ENCODE data around the gene ISM1. TPM values are rescaled to one million over a fixed set of nuclear protein-coding genes. Genes with fewer than 3 reads are reported as not detected.

The ISM1 gene
- total and polyA plus RNA-seq, 2 experiments from 2014 or later = 0.15 to 0.63 TPM

- Mint-ChIP-seq H3K27me3 (ENCODE audit: insufficient read depth, low read depth, poor library complexity) (no peaks in the 10 kb centered on the region), H3K4me3 (no peak overlapping the region)
- no peak overlapping the region for H3K4me3 ChIP-seq
Observed at GRCh38 chr20:13305284-13305683, 84.2 kb downstream of the ISM1 start.

More at GRCh38 chr20:13305284-13305683, 84.2 kb downstream of the ISM1 start:
- Histone ChIP-seq H3K9me2 (ENCODE audit: insufficient read depth) (no peaks in the 10 kb centered on the region), H3K27me3 (ENCODE audit: insufficient read depth) (no peaks in the 10 kb centered on the region), H3K4me1 (ENCODE audit: insufficient read depth) (no peaks in the 10 kb centered on the region), H3K27ac (ENCODE audit: low read depth) (no peak overlapping the region), H2AFZ (no peak overlapping the region), H4K20me1 (replicated peaks; ENCODE audit: insufficient read depth) (no peaks in the 10 kb centered on the region), H3K36me3 (ENCODE audit: insufficient read depth) (no peaks in the 10 kb centered on the region), H3K4me2 (no peak overlapping the region), H3F3A (replicated peaks; ENCODE audit: low read depth) (no peaks in the 10 kb centered on the region), H3K79me2 (replicated peaks; ENCODE audit: insufficient read depth) (no peaks in the 10 kb centered on the region)
- H3K4me1 Mint-ChIP-seq = no peaks in the 10 kb centered on the region
- DNase-seq (ENCODE audit: low spot score) (no peak), ATAC-seq (no peak)
- no peak for TF ChIP-seq NANOG (IDR thresholded peaks at IDR 0.05; ENCODE audit: borderline replicate concordance)
- TF ChIP-seq ZNF462 (CRISPR knock-in tag; IDR thresholded peaks at IDR 0.05) = no peak
- no peaks in the 10 kb centered on the region; the same call in 2 of the 3 replicates for H3K9me3 Mint-ChIP-seq
- H3K27ac Mint-ChIP-seq = no peak overlapping the region
- no peaks in the 10 kb centered on the region for H3K36me3 Mint-ChIP-seq (ENCODE audit: low read depth)
